ENCODE results near the gene SPSB2.

Gene SPSB2

GRCh38 chr12:6905414-6906040 lies 32.4 kb upstream of the SPSB2 start:
- TF ChIP-seq PBX3 (CRISPR knock-in tag; IDR thresholded peaks at IDR 0.05) = no peak
- no peak for TF ChIP-seq ZNF585B (tag by site-specific recombination; IDR thresholded peaks at IDR 0.05)
- TF ChIP-seq HOXD13 (CRISPR knock-in tag; IDR thresholded peaks at IDR 0.05; ENCODE audit: borderline replicate concordance) = 0 out of 2 replicates have a peak, but pooled peaks have one; percentile 23
- TF ChIP-seq ZNF366 (tag by site-specific recombination; conservative IDR thresholded peaks at IDR 0.05) = no peak
- TF ChIP-seq ZNF324 (tag by site-specific recombination; IDR thresholded peaks at IDR 0.05) = no peak
- peak; percentile 65 for TF ChIP-seq ZBTB17 (tag by site-specific recombination; IDR thresholded peaks at IDR 0.05)
- no peak for TF ChIP-seq KLF10 (tag by site-specific recombination; IDR thresholded peaks at IDR 0.05)
- no peak for TF ChIP-seq ZNF175 (tag by site-specific recombination; IDR thresholded peaks at IDR 0.05)
- TF ChIP-seq IKZF3 (tag by site-specific recombination; IDR thresholded peaks at IDR 0.05) = no peak
- Histone ChIP-seq H3K36me3 (ENCODE audit: control insufficient read depth in 2 of 2, insufficient read depth in 1 of 2, low read length in 2 of 2) (no peaks in the 10 kb centered on the region), H3K27ac (ENCODE audit: extremely low read depth, low read depth, low read length) (no peak overlapping the region), H3K4me1 (ENCODE audit: control insufficient read depth, insufficient read depth, low read length) (peaks cover 10% of the 10 kb centered on the region; the same call in 1 of the 2 replicates), H3K4me3 (ENCODE audit: low read depth, low read length) (peak overlapping the region; percentile 42; the same call in 1 of the 2 replicates), H3K9me3 (ENCODE audit: control insufficient read depth, insufficient read depth, low read depth, low read length) (no peaks in the 10 kb centered on the region)
- ChIA-PET CTCF (interaction anchor here (0.7 to 1.5 kb wide), 4 partner anchors 8 to 35 kb away, joined by 3 to 7 read pairs (median 6); partner anchors contain the start of gene SPSB2), POLR2A (interaction anchor here (0.6 to 2.5 kb wide), 10 partner anchors 8 to 182 kb away, joined by 4 to 10 read pairs (median 6); partner anchors contain the start of genes C12orf57, COPS7A, ENO2 and RNU7-1)

- no peaks in the 10 kb centered on the region for H3K9me3 ChIP-seq (ENCODE audit: control insufficient read depth, insufficient read depth, low read depth, low read length)
- peak within 1 kb of the TSS; percentile 42 for H3K4me3 ChIP-seq (ENCODE audit: low read depth, low read length)
- peak within 1 kb of the TSS; percentile 57 for H3K27ac ChIP-seq (ENCODE audit: extremely low read depth, low read depth, low read length)
- H3K36me3 ChIP-seq (ENCODE audit: control insufficient read depth in 2 of 2, insufficient read depth in 1 of 2, low read length in 2 of 2) = no peaks in the 10 kb centered on the region
- ChIA-PET POLR2A (interaction anchor here (0.6 to 2.6 kb wide), 12 partner anchors 9 to 181 kb away, joined by 3 to 10 read pairs (median 4); partner anchors contain the start of genes C12orf57, COPS7A, ENO2 and RNU7-1), CTCF (interaction anchor here (0.7 to 1.5 kb wide), 4 partner anchors 19 to 34 kb away, joined by 4 to 8 read pairs (median 7); partner anchors contain the start of gene SPSB2)
- peaks cover 13% of the 10 kb centered on the region; the same call in 1 of the 2 replicates for H3K4me1 ChIP-seq (ENCODE audit: control insufficient read depth, insufficient read depth, low read length)
- TF ChIP-seq ZNF433 (tag by site-specific recombination; IDR thresholded peaks at IDR 0.05; ENCODE audit: low read depth) = no peak
- TF ChIP-seq SP2 (tag by site-specific recombination; IDR thresholded peaks at IDR 0.05) = peak; percentile 97
- peak; percentile 63 for TF ChIP-seq ZNF24 (tag by site-specific recombination; IDR thresholded peaks at IDR 0.05)
- no peak for TF ChIP-seq HOXA7 (CRISPR knock-in tag; IDR thresholded peaks at IDR 0.05; ENCODE audit: borderline replicate concordance)
- peak; percentile 96 for TF ChIP-seq SP3 (tag by site-specific recombination; IDR thresholded peaks at IDR 0.05)
- TF ChIP-seq SCRT2 (tag by site-specific recombination; IDR thresholded peaks at IDR 0.05) = peak; percentile 99
- peak; percentile 50; the same call in 1 of the 2 replicates for TF ChIP-seq ZNF341 (tag by site-specific recombination; IDR thresholded peaks at IDR 0.05; ENCODE audit: low read depth)
- TF ChIP-seq ZNF555 (tag by site-specific recombination; conservative IDR thresholded peaks at IDR 0.05) = no peak
- TF ChIP-seq ZNF335 (tag by site-specific recombination; conservative IDR thresholded peaks at IDR 0.05) = peak; percentile 66
- TF ChIP-seq ZNF692 (tag by site-specific recombination; IDR thresholded peaks at IDR 0.05) = 0 out of 2 replicates have a peak, but pooled peaks have one; percentile 25
- TF ChIP-seq PRDM2 (tag by site-specific recombination; IDR thresholded peaks at IDR 0.05; ENCODE audit: borderline replicate concordance) = no peak; the same call in 1 of the 2 replicates
- no peak for TF ChIP-seq ZNF423 (tag by site-specific recombination; IDR thresholded peaks at IDR 0.05)
These were observed 31.5 kb upstream of the SPSB2 start, which contains the start of gene LRRC23 for GRCh38 chr12:6904280-6905276. TSS of gene LRRC23 (plus strand) at chr12:6904822. CDS start at chr12:6905634, 812 bp downstream.
